ENCODE data around the gene MOV10L1. TPM values are rescaled to one million over a fixed set of nuclear protein-coding genes. Genes with fewer than 3 reads are reported as not detected.

The MOV10L1 gene
- total RNA-seq, 1 donor from 2014 or later, result 0.12 TPM

DNA sequence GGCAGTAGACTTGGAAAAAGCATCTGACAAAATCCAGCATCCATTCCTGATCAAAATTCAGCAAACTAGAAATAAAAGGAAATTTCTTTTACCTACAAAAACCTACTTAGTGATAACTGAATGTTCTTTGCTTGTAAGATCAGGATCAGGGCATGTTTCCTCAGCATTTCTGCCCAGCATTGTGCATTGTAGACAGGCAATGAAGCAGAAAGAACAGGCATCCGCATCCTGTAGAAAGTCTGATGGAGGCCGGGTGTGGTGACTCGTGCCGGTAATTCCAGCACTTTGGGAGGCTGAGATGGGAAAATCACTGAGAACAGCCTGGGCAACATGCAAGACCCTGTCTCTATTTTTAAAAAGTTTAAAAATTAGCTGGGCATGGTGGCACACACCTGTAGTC lies 48.2 kb downstream of the MOV10L1 start:
- H3K4me3 ChIP-seq (ENCODE audit: low read depth, low read length), result no peak overlapping the region
- TF ChIP-seq CTCF (conservative IDR thresholded peaks at IDR 0.05; ENCODE audit: low read depth, low read length), result no peak
- DNase-seq (ENCODE audit: low read depth), result peak; percentile 39

DNA sequence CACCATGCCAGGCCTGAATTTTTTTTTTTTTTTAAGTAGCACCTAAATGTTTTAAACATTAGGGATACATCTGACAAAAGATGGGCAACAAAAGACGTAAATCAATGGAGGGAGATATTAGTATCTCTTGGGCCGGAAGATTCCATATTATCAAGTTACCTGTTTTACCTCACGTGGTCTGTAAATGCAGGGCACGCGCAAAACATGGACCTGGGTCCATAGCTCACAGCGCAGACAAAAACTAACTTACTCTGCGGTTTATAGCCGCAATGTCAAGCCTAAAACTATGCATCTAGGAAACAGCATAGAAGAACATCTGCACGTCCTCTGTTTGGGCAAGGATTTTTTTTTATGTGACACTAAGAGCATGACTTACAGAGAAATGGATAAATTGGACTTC lies 49.2 kb downstream of the MOV10L1 start:
- DNase-seq (ENCODE audit: low read depth), result no peak
- no peak for TF ChIP-seq CTCF (conservative IDR thresholded peaks at IDR 0.05; ENCODE audit: low read depth, low read length)
- H3K4me3 ChIP-seq (ENCODE audit: low read depth, low read length), result no peak overlapping the region

DNA sequence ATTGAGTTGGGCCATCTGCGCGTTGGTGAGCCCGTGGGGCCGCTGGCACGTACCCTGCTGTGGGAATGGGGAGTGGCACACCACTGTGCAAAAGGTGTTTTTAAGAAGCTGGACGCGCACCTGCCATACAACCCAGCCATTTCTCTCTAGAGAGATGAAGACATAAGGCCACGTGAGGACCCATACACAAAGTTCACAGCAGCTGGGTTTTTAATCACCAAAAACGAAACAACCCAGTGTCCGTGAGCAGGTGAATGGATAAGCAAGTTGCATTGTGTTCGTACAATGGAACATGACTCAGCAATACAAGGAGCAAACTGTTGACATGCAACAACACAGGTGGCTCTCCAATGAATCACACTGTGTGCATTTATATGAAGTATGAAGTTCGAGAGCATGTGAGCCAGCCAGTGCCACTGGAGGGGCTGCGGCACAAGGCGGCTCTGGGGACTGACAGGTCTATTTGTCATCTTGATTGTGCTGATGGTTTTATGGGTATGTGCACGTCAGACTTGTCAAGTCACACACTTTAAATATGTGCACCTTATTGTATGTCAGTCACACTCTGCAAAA lies 50.1 kb downstream of the MOV10L1 start:
- no peak for DNase-seq (ENCODE audit: low read depth)
- no peak for TF ChIP-seq CTCF (conservative IDR thresholded peaks at IDR 0.05; ENCODE audit: low read depth, low read length)
- H3K4me3 ChIP-seq (ENCODE audit: low read depth, low read length), result no peak overlapping the region

DNA sequence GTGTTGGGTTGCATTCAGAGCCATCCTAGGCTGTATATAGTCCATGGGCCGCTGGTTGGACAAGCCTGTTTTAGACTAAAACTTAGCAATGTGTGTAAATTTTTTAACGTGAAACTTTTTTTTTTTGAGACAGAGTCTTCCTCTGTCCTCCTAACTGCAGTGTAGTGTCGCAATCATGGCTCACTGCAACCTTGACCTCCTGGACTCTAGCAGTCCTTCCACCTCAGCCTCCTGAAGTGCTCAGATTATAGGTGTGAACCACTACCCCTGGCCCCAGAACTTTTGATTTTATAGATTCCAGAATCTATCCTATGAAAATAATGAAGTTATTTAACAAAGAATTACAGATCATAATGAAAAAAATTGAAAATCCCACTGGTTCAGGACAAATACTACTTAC lies 50.8 kb downstream of the MOV10L1 start:
- no peak for TF ChIP-seq CTCF (conservative IDR thresholded peaks at IDR 0.05; ENCODE audit: low read depth, low read length)
- DNase-seq (ENCODE audit: low read depth), result no peak
- H3K4me3 ChIP-seq (ENCODE audit: low read depth, low read length), result no peak overlapping the region

DNA sequence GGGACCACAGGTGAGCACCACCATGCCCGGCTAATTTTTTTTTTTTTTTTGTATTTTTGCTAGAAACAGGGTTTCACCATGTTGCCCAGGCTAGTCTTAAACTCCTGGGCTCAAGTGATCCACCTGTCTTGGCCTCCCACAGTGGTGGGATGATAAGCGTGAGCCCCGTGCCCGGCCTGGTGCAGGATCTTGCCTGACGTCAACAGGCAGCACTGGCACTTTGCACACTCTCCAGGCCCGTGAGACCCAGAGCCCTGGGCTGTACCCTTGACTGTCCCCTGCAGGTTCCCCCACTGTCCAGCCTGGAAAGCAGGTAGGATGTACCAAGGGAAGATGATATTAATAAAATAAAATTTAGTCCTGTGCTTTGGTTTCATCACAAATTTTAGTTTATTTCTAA lies 51.7 kb downstream of the MOV10L1 start:
- DNase-seq (ENCODE audit: low read depth), result no peak
- TF ChIP-seq CTCF (conservative IDR thresholded peaks at IDR 0.05; ENCODE audit: low read depth, low read length), result no peak
- H3K4me3 ChIP-seq (ENCODE audit: low read depth, low read length), result no peak overlapping the region

GRCh38 chr22:50141891-50142363 lies 52.1 kb downstream of the MOV10L1 start:
- H3K4me3 ChIP-seq (ENCODE audit: low read depth, low read length), result no peak overlapping the region
- no peak for DNase-seq (ENCODE audit: low read depth)
- peak; percentile 5 for TF ChIP-seq CTCF (conservative IDR thresholded peaks at IDR 0.05; ENCODE audit: low read depth, low read length)

DNA sequence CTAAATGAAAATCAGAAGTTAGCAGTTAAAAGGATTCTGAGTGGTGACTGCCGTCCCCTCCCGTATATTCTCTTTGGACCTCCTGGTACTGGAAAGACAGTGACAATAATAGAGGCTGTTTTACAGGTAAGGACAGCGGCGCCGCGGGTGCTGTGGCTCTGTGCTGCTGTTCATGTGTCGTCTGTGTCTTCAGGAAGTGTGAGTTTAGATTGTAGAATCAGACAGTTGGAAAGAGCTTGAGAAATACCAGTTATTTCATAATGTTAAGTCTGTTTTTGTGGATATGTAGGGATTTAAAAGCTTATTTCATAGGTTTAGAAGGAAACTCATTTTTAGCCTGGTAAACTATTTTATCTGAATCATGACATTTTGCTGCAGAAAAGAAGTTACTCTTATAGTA lies 53.3 kb downstream of the MOV10L1 start:
- no peak for TF ChIP-seq CTCF (conservative IDR thresholded peaks at IDR 0.05; ENCODE audit: low read depth, low read length)
- no peak for DNase-seq (ENCODE audit: low read depth)

More for the DNA sequence above, 53.3 kb downstream of the MOV10L1 start:
- H3K4me3 ChIP-seq (ENCODE audit: low read depth, low read length), result no peak overlapping the region

Data from epithelial cell of proximal tubule (primary cell).